Measurements from ENCODE around the gene CYB561A3. TPM values are rescaled to one million over a fixed set of nuclear protein-coding genes. Genes with fewer than 3 reads are reported as not detected.

The CYB561A3 gene
- total RNA-seq, 1 donor from 2014 or later, result 39.0 TPM

GRCh38 chr11:61403658-61404057 is 42.0 kb upstream of the CYB561A3 start:
- Histone ChIP-seq H3K36me3 (ENCODE audit: control insufficient read depth, insufficient read depth, low read length) (peaks cover 2% of the 10 kb centered on the region), H3K4me3 (ENCODE audit: low read depth, low read length) (no peak overlapping the region), H3K27me3 (ENCODE audit: control insufficient read depth, insufficient read depth, low read length) (no peaks in the 10 kb centered on the region)
- no peak for DNase-seq (ENCODE audit: low read depth)
- TF ChIP-seq CTCF (IDR thresholded peaks at IDR 0.05; ENCODE audit: insufficient read depth, low read length, poor library complexity, severe bottlenecking), result no peak

- no peak for TF ChIP-seq CTCF (IDR thresholded peaks at IDR 0.05; ENCODE audit: insufficient read depth, low read length, poor library complexity, severe bottlenecking)
- peaks cover 2% of the 10 kb centered on the region for H3K36me3 ChIP-seq (ENCODE audit: control insufficient read depth, insufficient read depth, low read length)
- DNase-seq (ENCODE audit: low read depth), result no peak
- no peak overlapping the region for H3K4me3 ChIP-seq (ENCODE audit: low read depth, low read length)
- no peaks in the 10 kb centered on the region for H3K27me3 ChIP-seq (ENCODE audit: control insufficient read depth, insufficient read depth, low read length)
These were observed 39.9 kb upstream of the CYB561A3 start for GRCh38 chr11:61401573-61401972.

GRCh38 chr11:61401173-61401572 is 39.5 kb upstream of the CYB561A3 start:
- no peak for DNase-seq (ENCODE audit: low read depth)
- no peaks in the 10 kb centered on the region for H3K27me3 ChIP-seq (ENCODE audit: control insufficient read depth, insufficient read depth, low read length)
- no peak for TF ChIP-seq CTCF (IDR thresholded peaks at IDR 0.05; ENCODE audit: insufficient read depth, low read length, poor library complexity, severe bottlenecking)
- peaks cover 2% of the 10 kb centered on the region for H3K36me3 ChIP-seq (ENCODE audit: control insufficient read depth, insufficient read depth, low read length)
- H3K4me3 ChIP-seq (ENCODE audit: low read depth, low read length), result no peak overlapping the region

GRCh38 chr11:61392981-61393595 is 31.4 kb upstream of the CYB561A3 start:
- DNase-seq (ENCODE audit: low read depth), result no peak
- no peaks in the 10 kb centered on the region for H3K27me3 ChIP-seq (ENCODE audit: control insufficient read depth, insufficient read depth, low read length)
- TF ChIP-seq CTCF (IDR thresholded peaks at IDR 0.05; ENCODE audit: insufficient read depth, low read length, poor library complexity, severe bottlenecking), result peak; percentile 40

GRCh38 chr11:61390161-61390560 is 28.5 kb upstream of the CYB561A3 start:
- H3K36me3 ChIP-seq (ENCODE audit: control insufficient read depth, insufficient read depth, low read length), result no peaks in the 10 kb centered on the region
- no peak for TF ChIP-seq CTCF (IDR thresholded peaks at IDR 0.05; ENCODE audit: insufficient read depth, low read length, poor library complexity, severe bottlenecking)
- no peak for DNase-seq (ENCODE audit: low read depth)
- H3K27me3 ChIP-seq (ENCODE audit: control insufficient read depth, insufficient read depth, low read length), result no peaks in the 10 kb centered on the region
- no peak overlapping the region for H3K4me3 ChIP-seq (ENCODE audit: low read depth, low read length)

More at GRCh38 chr11:61392981-61393595, 31.4 kb upstream of the CYB561A3 start:
- peak overlapping the region; percentile 69 for H3K4me3 ChIP-seq (ENCODE audit: low read depth, low read length)
- H3K36me3 ChIP-seq (ENCODE audit: control insufficient read depth, insufficient read depth, low read length), result no peaks in the 10 kb centered on the region
